Prostate gland (tissue), 2 donors: ENCODE measurements around the gene ZNF334.

Experiments
- CTCF ChIP-seq, 4 experiments: fragments of 200-600 bp in 2 of 4; fragments of 450-650 bp in 2 of 4; sonication (generic) in 2 of 4; IDR thresholded peaks; 1 replicate in 3 of 4; 2 replicates in 1 of 4; pipeline ENCODE4 v1.5.1; 2016 to 2019; ENCODE audit warnings: antibody characterized with exemption in 4 of 4, mild to moderate bottlenecking in 2 of 4, moderate library complexity in 2 of 4
- POLR2A ChIP-seq: fragments of 450-650 bp; IDR thresholded peaks from one replicate; pipeline ENCODE4 v1.6.1; 2016; ENCODE audit warnings: antibody characterized with exemption, mild to moderate bottlenecking
- POLR2AphosphoS5 ChIP-seq: sonication (generic); formaldehyde crosslinking; IDR thresholded peaks from one replicate; pipeline ENCODE4 v1.6.1; 2017; ENCODE audit warnings: antibody characterized with exemption

- no peak for TF ChIP-seq POLR2A
- TF ChIP-seq CTCF (IDR thresholded peaks at IDR 0.05): no peak
- no peak for TF ChIP-seq POLR2AphosphoS5
Observed at GRCh38 chr20:46562009-46562372, 48.6 kb upstream of the ZNF334 start.
